Muscle of leg (tissue), 11 donors: ENCODE data around the gene ALDH1A1. TPM values are rescaled to one million over a fixed set of nuclear protein-coding genes. Genes with fewer than 3 reads are reported as not detected.
"Not testable (repeated sequence)": the region's sequence is repeated elsewhere in the genome, so short reads cannot be mapped to it uniquely, and the experiment has no call there.

Experiments used
- DNase-seq: peaks from one replicate; pipeline ENCODE4 v3.0.0; 2013
- H3K27ac ChIP-seq: one replicate; pipeline ENCODE4 v1.5.1; 2013; ENCODE audit warnings: mild to moderate bottlenecking, low read length, control low read depth
- H3K27me3 ChIP-seq: one replicate; pipeline ENCODE4 v1.6.1; 2013; ENCODE audit warnings: low read length; ENCODE audit not compliant: control insufficient read depth, insufficient read depth
- H3K36me3 ChIP-seq: one replicate; pipeline ENCODE4 v1.6.1; 2013; ENCODE audit warnings: low read length; ENCODE audit not compliant: control insufficient read depth, insufficient read depth
- H3K4me1 ChIP-seq: one replicate; pipeline ENCODE4 v1.6.1; 2013; ENCODE audit warnings: low read length; ENCODE audit not compliant: control insufficient read depth, insufficient read depth
- H3K4me3 ChIP-seq: one replicate; pipeline ENCODE4 v1.5.1; 2013; ENCODE audit warnings: low read length, control low read depth
- H3K9me3 ChIP-seq: replicated peaks from 2 replicates; pipeline ENCODE4 v1.6.1; 2013; ENCODE audit warnings: low read depth, low read length; ENCODE audit not compliant: control insufficient read depth
- WGBS: methylation state at CpG from one replicate; pipeline ENCODE4 v1.1.5; 2013; ENCODE audit warnings: missing lambda C conversion rate; ENCODE audit not compliant: insufficient coverage; 5-methylcytosine and 5-hydroxymethylcytosine counted together
- polyA plus RNA-seq, 8 donors: library from polyadenylated mRNA; unstranded; fragments of 120-200 nt; gene quantifications; one replicate each; pipeline versions ENCODE4 v1.2.1 to v1.2.3, GENCODE V29; 2013; ENCODE audit warnings: inconsistent platforms in 1 of 8, low replicate concordance in 1 of 8; ENCODE audit not compliant: insufficient read length in 8 of 8, insufficient read depth in 1 of 8
- total RNA-seq: library from RNA; stranded (reverse); fragments of 120-200 nt; gene quantifications from one replicate; pipeline ENCODE4 v1.2.4, GENCODE V29; 2013

ALDH1A1 gene
- total and polyA plus RNA-seq, 9 donors = 16.7 to 38.0 (median 31.7) TPM

DNA sequence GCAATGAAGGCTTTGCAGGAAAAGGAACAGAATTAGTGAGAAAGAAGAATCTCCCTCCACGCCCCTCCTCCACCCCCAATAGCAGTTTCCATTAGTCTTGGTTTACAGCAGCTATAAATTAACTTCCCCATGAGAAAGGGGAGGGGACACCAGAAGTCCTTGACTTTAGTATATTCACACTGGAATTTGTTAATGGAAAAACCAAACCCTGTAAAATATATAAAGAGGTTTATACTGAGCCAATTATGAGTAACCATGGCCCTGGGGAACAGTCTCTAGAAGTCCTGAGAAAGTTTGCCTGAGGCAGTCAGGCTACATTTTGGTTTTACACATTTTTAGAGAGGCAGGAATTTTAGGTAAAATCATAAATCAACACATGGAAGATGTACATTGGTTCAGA lies 88.5 kb downstream of the ALDH1A1 start:
- H3K9me3 ChIP-seq = no peaks in the 10 kb centered on the region

GRCh38 chr9:72863456-72864094 lies 89.3 kb downstream of the ALDH1A1 start:
- WGBS = no CpG with 5 or more reads among the region's 4 CpGs
- Histone ChIP-seq H3K27ac (no peak overlapping the region), H3K9me3 (no peaks in the 10 kb centered on the region), H3K36me3 (no peaks in the 10 kb centered on the region), H3K4me1 (peaks cover 2% of the 10 kb centered on the region), H3K4me3 (no peak overlapping the region), H3K27me3 (no peaks in the 10 kb centered on the region)
- DNase-seq = no peak

More for the DNA sequence above, 88.5 kb downstream of the ALDH1A1 start:
- Histone ChIP-seq H3K4me3 (no peak overlapping the region), H3K27ac (no peak overlapping the region), H3K4me1 (peaks cover 2% of the 10 kb centered on the region), H3K36me3 (no peaks in the 10 kb centered on the region), H3K27me3 (no peaks in the 10 kb centered on the region)
- WGBS = no CpG with 5 or more reads among the region's 1 CpG
- DNase-seq = peak; percentile 56

GRCh38 chr9:72862788-72863187 lies 90.1 kb downstream of the ALDH1A1 start:
- H3K4me3 ChIP-seq, DNase-seq, H3K27me3 ChIP-seq, H3K27ac ChIP-seq, H3K9me3 ChIP-seq, H3K4me1 ChIP-seq, H3K36me3 ChIP-seq: not testable (repeated sequence)
- WGBS = no CpG with 5 or more reads among the region's 7 CpGs

DNA sequence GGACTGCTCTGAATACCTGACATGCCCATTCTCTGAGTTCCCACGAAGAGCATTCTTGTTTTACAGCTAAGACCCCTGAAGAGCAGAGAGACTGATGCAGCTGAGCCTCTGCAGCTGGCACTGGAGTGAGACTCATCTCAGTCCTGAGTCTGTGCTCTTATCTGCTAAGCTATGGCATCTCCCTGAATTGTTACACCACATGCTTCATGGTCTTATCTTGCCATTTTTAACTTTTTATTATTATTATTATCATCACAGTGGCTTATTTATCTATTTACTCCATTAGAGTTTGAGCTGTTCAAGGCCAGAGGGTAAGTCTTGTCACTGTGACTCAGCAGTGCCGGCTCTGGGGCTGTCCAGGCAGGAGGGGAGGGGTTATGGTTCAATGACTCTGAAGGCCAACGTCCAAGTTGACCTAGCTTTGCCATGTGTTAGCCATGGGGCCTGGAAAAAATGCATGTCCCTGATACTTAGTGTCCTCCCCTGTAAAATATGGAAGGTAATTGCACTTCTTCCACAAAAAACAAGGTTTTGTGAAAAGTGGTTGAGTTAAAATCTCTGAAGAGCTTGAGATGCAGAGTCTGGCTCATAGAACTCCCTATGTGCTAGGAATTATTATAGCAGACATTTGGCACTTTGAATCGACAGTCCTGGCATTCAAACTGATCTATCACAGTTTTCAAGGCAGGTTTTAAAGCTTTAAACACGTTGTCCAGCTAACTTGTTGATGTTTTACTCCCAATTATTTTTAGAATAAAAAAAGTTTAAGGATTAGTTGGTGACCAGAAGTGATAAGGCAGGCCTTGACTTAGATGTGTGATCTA lies 94.6 kb downstream of the ALDH1A1 start:
- WGBS = 33% methylated on average over 1 of the region's 5 CpGs
- Histone ChIP-seq H3K36me3 (no peaks in the 10 kb centered on the region), H3K4me3 (no peak overlapping the region), H3K9me3 (no peaks in the 10 kb centered on the region), H3K27me3 (no peaks in the 10 kb centered on the region), H3K4me1 (peaks cover 6% of the 10 kb centered on the region), H3K27ac (peak overlapping the region; percentile 62)
- peak; percentile 73 for DNase-seq

GRCh38 chr9:72857624-72857996 lies 95.2 kb downstream of the ALDH1A1 start:
- Histone ChIP-seq H3K27me3 (no peaks in the 10 kb centered on the region), H3K36me3 (no peaks in the 10 kb centered on the region), H3K9me3 (no peaks in the 10 kb centered on the region), H3K4me3 (no peak overlapping the region), H3K27ac (peak overlapping the region; percentile 62), H3K4me1 (peaks cover 6% of the 10 kb centered on the region)
- WGBS = 75% methylated on average over 2 of the region's 2 CpGs
- DNase-seq = peak; percentile 46

- H3K27ac ChIP-seq = peak overlapping the region; percentile 62
- peak; percentile 93 for DNase-seq
- H3K9me3 ChIP-seq = no peaks in the 10 kb centered on the region
- H3K27me3 ChIP-seq = no peaks in the 10 kb centered on the region
- no CpG with 5 or more reads among the region's 8 CpGs for WGBS
- no peak overlapping the region for H3K4me3 ChIP-seq
- H3K36me3 ChIP-seq = no peaks in the 10 kb centered on the region
- peaks cover 6% of the 10 kb centered on the region for H3K4me1 ChIP-seq
Observed at GRCh38 chr9:72856972-72857623, 95.8 kb downstream of the ALDH1A1 start.

GRCh38 chr9:72855890-72856523 lies 96.8 kb downstream of the ALDH1A1 start:
- Histone ChIP-seq H3K36me3 (no peaks in the 10 kb centered on the region), H3K27me3 (no peaks in the 10 kb centered on the region), H3K27ac (no peak overlapping the region), H3K9me3 (no peaks in the 10 kb centered on the region), H3K4me3 (no peak overlapping the region), H3K4me1 (peaks cover 6% of the 10 kb centered on the region)
- no peak for DNase-seq
- 62% methylated on average over 4 of the region's 5 CpGs for whole genome bisulfite sequencing

- Histone ChIP-seq H3K4me3 (no peak overlapping the region), H3K9me3 (no peaks in the 10 kb centered on the region), H3K36me3 (no peaks in the 10 kb centered on the region), H3K27ac (no peak overlapping the region), H3K27me3 (no peaks in the 10 kb centered on the region), H3K4me1 (peaks cover 6% of the 10 kb centered on the region)
- DNase-seq = no peak
- no CpG with 5 or more reads among the region's 1 CpG for WGBS
Observed at GRCh38 chr9:72855321-72855720, 97.5 kb downstream of the ALDH1A1 start.
